Ishikawa (cell line): ENCODE data around the gene ATP5PB.

ENCODE experiments used
- CREB1 ChIP-seq: IDR thresholded peaks from 2 replicates; pipeline ENCODE4 v1.6.1; 2012; ENCODE audit warnings: low read depth
- EP300 ChIP-seq: IDR thresholded peaks from 2 replicates; pipeline ENCODE4 v1.6.1; 2012; ENCODE audit warnings: borderline replicate concordance
- TAF1 ChIP-seq: IDR thresholded peaks from 2 replicates; pipeline ENCODE4 v1.6.1; 2012; ENCODE audit warnings: low read depth, mild to moderate bottlenecking
- ZBTB7A ChIP-seq: IDR thresholded peaks from 2 replicates; pipeline ENCODE4 v1.6.1; 2012; ENCODE audit warnings: low read depth
- TF ChIP-seq, protein P1 (sequence below): IDR thresholded peaks from 2 replicates; pipeline ENCODE4 v1.6.1; 2012; ENCODE audit warnings: low read depth, mild to moderate bottlenecking

DNA sequence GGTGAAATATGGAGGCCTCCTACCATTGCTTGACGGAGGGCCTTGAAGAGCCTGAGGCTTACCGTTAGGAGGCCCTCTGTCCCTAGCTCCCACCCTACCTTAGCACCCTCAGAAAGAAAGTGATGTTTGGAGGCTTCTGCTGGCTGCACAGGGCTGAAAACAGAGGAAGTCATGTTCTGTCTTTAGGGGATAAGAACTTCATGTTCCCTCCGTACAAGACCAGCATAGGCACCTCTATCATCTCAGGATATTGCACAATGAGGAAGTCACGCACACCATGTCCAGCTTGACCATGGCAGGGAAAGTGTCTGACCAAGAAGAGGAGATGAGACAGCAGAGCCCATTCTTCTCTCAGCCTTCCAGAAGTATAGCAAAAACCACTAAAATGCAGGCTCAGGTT lies 40.3 kb downstream of the ATP5PB start:
- TF ChIP-seq CREB1 (no peak), EP300 (no peak), TAF1 (no peak), ZBTB7A (no peak)
- TF ChIP-seq, protein P1, sequence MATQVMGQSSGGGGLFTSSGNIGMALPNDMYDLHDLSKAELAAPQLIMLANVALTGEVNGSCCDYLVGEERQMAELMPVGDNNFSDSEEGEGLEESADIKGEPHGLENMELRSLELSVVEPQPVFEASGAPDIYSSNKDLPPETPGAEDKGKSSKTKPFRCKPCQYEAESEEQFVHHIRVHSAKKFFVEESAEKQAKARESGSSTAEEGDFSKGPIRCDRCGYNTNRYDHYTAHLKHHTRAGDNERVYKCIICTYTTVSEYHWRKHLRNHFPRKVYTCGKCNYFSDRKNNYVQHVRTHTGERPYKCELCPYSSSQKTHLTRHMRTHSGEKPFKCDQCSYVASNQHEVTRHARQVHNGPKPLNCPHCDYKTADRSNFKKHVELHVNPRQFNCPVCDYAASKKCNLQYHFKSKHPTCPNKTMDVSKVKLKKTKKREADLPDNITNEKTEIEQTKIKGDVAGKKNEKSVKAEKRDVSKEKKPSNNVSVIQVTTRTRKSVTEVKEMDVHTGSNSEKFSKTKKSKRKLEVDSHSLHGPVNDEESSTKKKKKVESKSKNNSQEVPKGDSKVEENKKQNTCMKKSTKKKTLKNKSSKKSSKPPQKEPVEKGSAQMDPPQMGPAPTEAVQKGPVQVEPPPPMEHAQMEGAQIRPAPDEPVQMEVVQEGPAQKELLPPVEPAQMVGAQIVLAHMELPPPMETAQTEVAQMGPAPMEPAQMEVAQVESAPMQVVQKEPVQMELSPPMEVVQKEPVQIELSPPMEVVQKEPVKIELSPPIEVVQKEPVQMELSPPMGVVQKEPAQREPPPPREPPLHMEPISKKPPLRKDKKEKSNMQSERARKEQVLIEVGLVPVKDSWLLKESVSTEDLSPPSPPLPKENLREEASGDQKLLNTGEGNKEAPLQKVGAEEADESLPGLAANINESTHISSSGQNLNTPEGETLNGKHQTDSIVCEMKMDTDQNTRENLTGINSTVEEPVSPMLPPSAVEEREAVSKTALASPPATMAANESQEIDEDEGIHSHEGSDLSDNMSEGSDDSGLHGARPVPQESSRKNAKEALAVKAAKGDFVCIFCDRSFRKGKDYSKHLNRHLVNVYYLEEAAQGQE, result no peak
